Measurements from ENCODE around the gene MTA2.

The MTA2 gene

DNA sequence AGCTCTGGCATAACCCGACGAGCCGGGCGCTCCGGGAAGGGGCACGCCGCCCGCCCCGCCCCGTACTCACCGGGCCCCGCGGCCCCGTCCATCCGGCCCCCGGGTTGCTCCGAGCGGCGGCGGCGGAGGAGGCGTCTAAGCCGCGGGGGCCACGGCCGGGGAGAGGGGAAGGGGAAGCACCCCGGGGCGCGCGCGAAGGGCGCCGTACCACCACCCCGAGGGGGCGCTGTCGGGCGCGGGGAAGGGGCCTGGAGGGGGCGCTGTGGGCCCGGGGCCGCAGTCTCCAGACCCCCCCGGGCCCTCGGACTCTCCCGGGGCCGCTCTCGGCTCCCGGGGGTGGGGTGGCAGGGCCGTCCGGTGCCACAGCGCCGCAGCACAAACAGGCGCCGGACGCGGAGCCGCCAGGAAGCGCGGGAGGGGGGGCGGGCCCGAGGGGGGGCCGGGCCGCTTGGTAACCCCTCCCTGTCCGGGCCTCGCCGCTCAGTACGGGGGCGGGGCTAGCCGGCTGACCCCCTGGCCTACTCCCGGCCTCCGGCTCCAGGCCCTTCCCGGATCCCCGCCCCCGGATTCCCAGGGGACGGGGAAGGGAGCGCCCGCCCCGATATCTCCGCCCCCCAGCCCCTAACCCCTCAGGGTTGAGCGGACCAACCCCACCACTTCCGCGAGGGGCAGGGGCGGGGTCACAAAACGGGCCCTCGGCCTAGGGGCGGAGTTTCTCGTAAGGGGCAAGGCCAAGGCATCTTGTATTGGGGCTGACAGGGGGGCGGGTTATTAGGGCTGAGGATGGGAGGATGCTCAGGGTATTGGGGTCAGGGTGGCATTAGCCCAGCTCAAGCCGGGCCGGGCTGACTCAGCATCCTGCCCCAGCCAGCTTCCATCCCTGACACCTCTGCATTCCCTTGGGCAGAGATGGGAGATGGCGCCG, 11.0 kb upstream of the MTA2 start, which contains the start of the genes EML3 and ROM1:
Gene EML3 (minus strand): TSS at position 410 of the 925 bp plus-strand sequence. CDS start 318 bp downstream, at position 92.
Gene ROM1 (plus strand): TSS at position 892 of the 925 bp plus-strand sequence. CDS start 25 bp downstream, at position 917.
- DNase-seq: peak; percentile 75

GRCh38 chr11:62611705-62612365, 10.2 kb upstream of the MTA2 start:
- DNase-seq: peak; percentile 33

- DNase-seq: no peak
Observed at GRCh38 chr11:62610814-62611704, 9.4 kb upstream of the MTA2 start.

- DNase-seq: no peak
Observed at GRCh38 chr11:62610403-62610802, 8.7 kb upstream of the MTA2 start.

DNA sequence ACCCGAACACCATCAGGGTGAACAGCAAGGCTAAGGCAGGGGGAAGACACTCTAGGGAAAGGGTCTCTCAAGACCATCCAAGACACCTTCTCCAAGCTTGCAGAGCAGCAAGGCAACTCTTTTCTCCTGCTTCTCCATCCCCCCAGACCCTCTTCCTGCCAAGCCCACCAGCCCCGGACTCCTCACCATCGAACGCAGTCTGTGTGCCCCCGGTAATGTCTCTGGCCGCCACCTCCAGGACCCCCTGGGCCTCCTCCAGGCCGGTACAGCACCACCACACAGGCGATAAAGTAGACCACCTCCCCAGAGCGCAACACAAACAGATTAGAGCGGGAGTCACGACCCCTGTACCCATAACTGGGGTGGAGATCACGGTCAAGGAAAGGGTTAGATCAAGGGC, 7.1 kb upstream of the MTA2 start:
- DNase-seq: no peak

DNA sequence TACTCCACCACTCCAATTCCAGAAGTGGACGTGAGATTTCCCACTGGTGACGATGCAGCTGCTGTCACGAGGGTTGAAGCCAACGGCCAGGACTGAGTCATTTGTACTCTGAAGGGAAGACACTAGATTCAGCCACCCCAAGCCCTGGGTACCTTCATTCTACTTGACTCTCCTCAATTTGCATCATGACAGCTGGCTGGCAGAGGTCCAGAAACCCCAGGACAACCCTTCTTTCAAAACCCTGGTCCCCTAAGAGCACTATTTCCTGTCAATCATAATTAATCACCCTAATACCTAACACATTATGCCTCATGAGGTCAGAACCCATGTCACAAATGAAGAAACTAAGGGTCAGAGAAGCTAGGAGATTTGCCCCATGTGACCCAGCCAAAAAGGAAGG, 6.0 kb upstream of the MTA2 start:
- no peak for DNase-seq

DNA sequence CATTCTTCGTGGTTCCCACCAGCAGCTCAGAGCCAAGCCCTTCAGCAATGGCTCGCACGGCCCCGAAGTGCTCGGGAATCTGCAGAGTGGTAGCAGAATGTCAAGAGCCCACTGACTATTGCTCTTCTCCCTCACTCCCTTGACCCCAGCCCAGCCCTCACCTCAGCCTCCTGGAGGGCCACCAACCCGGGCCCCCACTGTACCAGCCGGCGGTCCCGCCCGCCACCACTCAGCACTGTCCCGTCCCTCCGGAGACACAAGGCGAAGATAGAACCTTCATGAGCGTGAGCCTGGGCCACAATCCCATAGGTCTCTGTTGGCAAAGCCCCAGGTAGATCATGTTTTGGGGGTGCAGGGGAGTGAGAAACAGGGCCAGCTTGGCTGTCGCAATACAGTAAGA, 4.2 kb upstream of the MTA2 start:
- DNase-seq: no peak

GRCh38 chr11:62605467-62605866, 3.8 kb upstream of the MTA2 start:
- DNase-seq: no peak

GRCh38 chr11:62604460-62605120, 2.9 kb upstream of the MTA2 start:
- no peak for DNase-seq

DNA sequence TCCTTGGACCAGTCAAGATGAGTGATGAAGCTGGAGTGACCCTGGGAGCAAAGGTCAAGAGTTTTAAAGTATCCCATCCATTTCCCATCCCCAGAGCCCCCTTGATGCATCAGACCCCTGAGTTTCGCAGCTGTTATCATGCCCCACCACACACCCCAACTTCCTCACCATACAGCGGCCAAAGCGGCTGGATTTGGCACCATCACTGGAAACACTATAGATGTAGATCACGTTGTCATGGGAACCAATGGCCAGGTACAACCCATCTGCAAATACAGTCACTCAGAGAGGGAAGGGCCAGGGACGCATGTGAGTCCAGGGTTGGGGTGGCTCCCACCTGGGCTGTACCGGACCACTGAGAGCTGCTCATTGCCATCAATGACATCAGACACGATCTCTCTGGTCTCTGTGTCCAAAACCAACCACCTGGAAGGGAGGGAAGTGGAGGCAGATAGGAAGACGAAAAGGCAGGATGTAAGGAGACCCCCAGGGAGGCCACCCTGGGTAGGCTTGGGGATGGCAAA, 2.2 kb upstream of the MTA2 start:
- peak; percentile 8 for DNase-seq

DNA sequence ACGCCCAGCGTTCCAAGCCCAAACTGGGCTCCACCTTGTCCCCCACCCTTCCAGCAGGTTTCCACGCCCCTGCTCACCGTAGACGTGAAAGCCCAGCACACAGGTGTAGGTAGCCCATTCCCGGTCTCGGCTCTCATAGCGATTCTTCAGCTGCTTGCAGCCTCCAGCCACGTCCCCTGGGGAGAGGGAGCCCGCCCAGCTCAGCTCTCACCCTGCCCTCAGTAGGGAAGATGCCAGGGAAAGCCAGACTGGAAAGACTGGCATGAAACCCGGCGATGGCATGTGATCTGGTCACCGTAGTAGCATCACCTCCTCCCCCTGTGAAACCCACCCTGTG, 1.4 kb upstream of the MTA2 start:
- no peak for DNase-seq

DNA sequence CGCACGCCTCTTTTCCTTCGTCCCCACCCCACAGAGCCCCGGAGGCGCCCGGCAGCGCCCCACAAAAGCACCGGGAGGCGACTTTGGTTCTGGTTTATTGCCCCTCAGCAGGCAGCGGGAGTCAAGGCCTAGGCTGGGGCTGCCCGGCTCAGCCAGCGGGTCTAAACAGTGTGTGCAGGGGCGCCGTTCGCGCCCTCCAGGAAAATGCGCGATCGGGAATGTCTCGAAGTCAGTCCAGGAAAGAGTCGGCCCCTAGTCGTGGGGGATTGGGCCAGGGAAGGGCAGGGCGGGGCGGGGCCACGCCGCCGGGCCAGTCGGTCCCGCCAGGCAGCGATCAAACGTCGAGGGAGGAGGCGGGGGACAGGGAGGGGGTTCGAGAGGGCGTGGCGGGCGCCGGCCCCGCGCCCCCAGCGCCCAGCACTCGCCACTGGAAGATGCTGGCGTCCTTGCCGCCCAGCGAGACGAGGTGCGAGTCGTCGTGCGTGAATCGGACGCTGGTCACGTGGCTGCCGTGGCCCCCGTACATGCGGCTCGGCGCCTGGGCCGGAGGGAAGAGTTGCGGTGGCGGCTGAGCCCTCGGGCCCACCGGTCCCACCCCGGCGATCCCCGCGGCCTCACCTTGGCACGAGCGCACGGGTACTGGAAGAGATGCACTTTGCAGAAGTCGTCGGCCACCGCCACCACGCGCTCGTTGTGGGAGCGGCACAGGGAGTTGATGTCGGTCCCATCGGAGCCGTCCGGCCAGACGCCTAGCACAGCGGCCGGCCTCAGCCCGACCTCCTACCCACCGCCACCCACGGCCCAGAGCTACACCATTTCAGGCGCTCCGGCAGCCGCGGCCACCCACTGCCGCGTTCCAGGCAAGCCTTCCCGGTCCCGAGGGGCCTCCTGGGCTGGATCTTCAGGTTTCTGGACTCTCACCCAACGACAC, 741 bp upstream of the MTA2 start:
- peak; percentile 77 for DNase-seq

DNA sequence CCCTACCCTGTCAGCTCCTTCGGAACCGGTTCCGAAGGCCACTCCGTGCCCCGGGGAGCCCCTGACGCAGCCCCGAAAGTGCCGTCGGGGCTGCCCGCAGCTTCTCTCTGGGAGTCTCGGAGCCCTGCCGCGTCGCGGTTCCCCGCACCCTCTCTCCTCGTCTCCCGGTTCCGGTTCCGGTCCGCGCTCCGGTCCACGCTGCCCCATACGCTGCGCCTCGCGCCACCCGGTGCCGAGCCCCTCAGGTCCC, 618 bp downstream of the MTA2 start:
- peak; percentile 14 for DNase-seq

- DNase-seq: no peak
Observed at GRCh38 chr11:62600367-62601121, 1.1 kb downstream of the MTA2 start.

- DNase-seq: no peak
Observed at GRCh38 chr11:62599901-62600300, 1.8 kb downstream of the MTA2 start.

DNA sequence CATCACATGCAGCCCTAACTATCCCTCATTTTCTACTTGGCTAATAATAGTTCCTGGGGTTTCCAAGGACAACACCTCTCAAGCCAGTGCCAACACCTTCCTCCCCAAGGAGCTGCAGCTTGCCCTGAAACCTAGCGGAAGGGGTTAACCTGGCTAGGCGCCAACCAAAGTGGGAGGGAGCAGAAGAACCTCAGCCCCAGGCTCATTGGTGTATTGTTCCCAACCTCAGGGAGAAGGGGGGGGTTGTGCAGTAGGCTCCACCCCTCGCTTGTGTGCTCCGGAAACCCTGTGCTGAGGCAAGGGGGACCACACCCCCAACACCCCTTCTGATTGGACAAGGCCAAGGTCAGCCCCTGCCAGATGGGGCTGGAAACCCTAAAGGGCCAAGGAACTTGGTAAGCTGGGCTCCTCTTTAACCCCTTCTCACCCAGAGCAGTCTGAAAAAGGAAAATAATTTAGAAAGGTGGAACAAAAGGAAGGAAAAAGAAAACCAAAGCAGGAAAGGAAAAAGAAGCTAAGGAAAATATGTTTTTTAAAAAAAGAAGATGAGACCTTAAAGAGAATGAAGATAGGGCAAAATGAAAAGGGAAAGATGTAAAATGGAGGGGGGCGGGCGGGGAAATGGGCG, 2.5 kb downstream of the MTA2 start:
- DNase-seq: peak; percentile 96

DNA sequence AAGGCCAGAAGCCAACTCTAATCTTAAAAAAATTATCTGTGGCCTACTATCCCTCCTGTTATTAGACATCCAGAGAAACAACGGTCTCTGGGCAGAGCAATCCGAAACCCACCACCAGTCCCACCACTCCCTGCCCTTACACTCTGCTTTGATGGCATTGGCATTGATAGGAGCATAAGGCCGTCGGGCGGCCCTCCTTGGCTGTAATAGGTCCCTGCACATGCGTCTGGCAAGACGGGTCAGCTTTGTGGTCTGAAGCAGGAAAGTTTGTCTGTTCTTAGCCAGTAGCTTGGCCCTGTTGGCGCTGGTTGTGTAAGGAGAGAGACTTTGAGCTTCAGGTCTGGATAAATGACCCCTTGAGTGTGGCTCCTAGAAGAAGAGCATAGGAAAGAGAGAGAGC, 6.5 kb downstream of the MTA2 start:
- no peak for DNase-seq

GRCh38 chr11:62593434-62594044, 8.1 kb downstream of the MTA2 start:
- peak; percentile 52 for DNase-seq

DNA sequence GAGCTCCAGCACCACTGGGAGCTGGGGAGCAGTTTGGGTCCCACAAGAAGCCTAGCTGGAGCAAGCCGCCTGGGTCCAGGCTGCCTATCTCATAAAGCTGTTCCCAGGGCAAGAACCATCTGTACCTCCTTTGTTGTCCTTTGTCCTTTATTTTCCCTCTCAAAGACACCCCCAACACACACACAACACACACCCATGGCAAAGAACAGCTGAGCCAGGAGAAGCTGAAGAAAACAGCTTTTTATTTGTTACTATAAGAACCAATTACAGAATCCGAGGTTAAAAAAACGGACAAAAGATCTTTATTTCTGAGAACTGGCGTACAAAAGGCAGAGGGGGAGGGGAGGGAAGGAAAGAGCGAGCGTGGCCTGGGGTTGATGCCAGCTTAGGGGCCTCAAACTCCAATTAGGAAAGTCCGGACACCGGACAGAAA, 8.7 kb downstream of the MTA2 start:
- DNase-seq: no peak
